HG03342 (cell line): Measurements from ENCODE around the gene TSPAN10.
"Not testable (repeated sequence)": the region's sequence is repeated elsewhere in the genome, so short reads cannot be mapped to it uniquely, and the experiment has no call there.

Experiments used
- ATAC-seq: cut with Tn5 transposase; IDR thresholded peaks from one replicate; pipeline ENCODE4 v1.9.1; 2021; ENCODE audit warnings: mild to moderate bottlenecking, moderate library complexity; ENCODE audit not compliant: unreplicated experiment

Gene TSPAN10

DNA sequence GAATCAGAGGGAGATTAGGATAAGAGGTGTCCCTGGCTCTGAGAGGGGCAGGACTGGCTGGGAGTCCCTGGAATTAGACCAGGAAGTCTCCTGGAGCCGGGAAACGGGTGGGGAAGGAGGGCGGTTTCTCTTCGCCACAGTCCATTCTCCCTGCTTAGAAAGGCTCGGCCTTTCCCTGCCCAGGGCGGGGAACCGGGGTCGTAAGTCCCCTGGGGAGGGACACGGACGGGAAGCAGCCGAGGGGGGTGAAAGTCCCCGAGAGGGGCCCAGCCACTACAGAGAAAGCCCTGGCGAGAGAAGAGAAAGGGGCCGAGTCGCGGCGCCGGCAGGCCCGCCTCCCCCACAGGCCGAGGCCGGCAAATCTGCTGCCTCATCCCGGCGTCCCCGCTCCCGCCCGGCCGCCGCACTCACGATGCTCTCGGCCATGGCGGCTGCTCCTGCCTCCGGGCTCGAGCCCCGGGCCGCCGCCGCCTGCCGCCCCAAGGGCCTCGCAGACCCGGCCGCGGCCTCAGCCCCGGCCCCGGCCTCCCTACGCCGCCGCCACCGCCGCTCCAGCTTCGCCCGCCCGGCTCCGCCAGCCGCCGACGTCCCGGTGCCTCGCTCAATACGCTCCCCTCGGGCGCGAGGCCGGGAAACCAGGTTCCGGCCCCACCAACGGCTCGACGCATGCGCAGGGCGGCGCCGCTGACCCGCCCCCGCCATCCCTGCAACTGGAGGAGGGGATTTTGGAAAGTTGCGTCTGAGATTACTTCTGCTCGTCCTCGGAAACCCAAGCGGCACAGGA, at the start of gene TSPAN10, which contains the start of gene NPLOC4:
TSPAN10 (plus strand) TSS at position 692 of the 784 bp plus-strand sequence. CDS start 5,217 bp downstream, outside the sequence.
NPLOC4 (minus strand) TSS at position 608 of the 784 bp plus-strand sequence; CDS start at position 426, 182 bp downstream.
- ATAC-seq: peak; percentile 81

DNA sequence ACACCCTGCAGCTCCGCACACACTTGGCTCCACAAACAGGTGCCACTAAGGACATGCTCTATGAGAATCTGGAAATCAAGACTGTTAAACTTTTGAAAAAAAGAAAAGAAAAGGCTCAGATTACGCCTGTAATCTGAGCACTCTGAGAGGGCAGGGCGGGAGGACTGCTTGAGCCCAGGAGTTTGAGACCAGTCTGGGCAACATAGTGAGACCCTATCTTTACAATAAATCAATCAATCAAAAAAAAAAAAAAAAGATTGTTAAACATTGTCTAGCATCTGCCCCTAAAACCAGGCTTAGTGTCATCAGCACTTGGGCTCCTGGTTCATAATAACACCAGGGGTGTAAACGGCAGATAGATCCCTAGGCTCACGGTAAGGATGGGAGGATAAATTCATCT, 47.4 kb upstream of the TSPAN10 start:
- no peak for ATAC-seq

DNA sequence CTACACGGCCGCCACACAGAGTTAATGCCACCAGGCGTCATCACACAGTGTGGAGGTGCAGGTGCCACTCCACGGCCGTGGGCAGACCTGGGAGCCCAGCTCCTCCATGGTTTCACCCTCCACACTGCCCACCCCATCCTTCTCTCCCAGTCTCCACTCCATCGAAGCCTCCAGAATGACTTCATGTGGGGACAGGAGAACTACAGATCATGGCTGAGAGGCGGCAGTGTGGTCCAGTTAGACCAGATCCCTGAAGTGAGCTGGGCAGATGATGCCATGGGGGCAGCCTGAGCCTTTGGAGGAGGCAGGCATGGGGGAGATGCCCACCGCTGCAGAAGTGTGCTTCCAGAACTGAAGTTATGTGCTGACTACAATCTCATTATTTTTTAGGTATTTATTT, 46.9 kb upstream of the TSPAN10 start:
- ATAC-seq: no peak

DNA sequence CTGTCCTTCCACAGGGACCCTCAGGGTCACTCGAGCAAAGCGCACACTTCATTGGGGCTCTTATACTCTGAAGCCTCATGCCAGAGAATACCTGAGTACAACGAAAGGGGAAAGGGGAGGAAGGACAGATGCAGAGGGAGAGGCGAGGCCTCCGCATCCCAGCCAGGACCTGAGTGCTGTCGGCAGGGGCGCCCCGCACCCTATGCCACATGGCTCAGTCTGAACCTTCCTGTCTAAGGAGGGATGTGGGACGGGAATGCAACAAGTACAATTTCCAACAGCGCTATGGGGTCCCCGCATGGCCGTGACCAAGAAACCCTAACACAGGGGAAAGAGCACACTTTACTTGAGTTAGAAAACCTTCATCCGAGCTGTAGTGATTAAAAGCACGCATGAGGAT, 45.0 kb upstream of the TSPAN10 start:
- no peak for ATAC-seq

DNA sequence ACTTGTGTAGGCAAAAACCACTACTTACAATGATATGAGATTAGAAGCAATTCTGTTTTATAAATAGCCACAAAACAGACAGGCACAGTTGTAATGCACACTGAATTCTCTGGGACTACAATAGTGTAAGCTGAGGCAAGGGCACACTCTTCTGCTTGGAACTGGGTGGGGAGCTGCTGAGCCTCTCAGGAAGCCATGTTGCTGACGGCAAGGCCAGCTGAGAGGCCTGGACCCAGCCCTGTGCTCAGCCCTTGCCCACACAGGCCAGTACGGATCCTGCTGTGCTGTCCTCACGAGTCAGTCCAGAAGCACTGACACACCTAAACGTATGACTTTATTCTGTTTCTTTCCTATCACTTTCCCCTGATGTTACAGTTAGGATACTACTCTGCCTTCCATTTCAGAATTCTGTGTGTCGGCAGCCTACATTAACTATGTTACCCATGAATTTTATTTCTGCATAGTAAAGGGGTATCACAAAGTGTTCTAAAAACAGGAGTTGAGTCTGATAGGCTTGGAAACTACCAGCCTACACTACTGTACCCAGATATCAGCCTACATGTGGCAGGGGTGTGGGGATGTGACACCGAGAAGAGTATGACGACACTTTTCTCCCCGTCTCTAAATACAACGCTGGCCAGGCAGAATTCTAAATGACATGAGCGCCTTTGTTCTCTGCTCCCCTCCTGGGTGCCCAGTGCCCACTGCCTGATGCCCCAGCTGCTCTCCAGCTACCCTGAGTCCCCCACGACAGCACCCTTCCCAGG, 43.7 kb upstream of the TSPAN10 start:
- no peak for ATAC-seq

DNA sequence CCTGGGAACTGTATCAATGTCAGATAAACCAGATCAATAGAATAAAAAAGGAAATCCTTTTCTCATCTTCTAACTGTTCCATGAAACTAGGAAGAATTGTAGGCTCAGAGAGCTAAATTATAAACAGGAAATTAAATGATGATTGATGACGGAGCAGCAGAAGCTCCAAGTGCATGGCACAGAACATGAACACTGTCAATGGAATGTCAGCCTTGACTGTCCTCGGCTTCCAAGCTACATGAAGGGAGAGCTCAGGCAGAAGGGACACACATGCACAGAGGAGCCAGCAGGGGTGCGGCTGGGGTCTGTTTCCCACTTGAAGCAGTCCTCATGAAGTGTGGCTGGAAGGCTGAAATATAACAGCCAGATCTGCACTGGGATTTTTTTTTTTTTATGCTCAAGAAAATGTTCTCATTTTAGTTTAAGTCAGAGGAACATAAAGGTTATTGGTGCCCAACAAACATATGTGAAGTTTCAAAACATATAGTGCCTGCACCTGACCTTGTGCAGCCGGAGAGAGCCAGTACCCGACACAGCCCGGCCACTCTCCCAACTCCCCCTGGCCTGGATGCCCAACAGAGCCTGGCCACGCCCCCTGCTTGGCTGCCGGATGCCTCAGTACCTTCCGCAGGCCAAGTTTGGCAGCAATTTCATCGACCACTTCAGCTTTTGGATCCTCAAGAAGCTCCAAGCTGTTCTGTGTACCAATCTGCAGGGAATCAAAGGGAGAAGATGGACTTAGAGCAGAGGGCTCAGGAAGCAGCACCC, 37.1 kb upstream of the TSPAN10 start:
- ATAC-seq: no peak

DNA sequence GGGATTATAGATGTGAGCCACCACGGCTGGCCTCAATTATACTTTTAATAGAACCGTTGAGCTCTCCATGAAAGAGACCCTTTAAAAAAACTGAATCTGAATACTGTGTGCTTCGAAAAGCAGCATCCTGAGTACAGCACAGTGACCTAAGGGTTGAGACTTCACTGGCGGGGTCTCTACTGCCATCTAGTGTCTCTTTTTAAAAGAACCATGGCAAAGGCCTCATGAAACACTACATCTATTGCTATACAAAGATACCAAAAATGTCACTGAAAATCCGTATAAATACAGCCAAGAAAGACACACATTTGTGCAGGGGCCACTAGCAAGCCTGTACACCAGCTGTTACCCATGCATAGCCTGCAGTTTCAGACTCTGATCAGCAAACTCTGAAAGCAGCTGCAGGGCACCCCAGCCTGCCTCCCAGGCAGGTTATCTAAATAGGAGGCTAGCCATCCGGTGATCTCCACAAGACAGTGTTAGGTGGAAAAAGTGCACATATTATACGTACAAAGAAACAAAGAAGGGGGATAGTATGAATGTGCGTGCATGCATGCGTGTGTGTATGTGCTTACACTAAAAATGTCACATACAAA, 35.4 kb upstream of the TSPAN10 start:
- ATAC-seq: peak; percentile 45

DNA sequence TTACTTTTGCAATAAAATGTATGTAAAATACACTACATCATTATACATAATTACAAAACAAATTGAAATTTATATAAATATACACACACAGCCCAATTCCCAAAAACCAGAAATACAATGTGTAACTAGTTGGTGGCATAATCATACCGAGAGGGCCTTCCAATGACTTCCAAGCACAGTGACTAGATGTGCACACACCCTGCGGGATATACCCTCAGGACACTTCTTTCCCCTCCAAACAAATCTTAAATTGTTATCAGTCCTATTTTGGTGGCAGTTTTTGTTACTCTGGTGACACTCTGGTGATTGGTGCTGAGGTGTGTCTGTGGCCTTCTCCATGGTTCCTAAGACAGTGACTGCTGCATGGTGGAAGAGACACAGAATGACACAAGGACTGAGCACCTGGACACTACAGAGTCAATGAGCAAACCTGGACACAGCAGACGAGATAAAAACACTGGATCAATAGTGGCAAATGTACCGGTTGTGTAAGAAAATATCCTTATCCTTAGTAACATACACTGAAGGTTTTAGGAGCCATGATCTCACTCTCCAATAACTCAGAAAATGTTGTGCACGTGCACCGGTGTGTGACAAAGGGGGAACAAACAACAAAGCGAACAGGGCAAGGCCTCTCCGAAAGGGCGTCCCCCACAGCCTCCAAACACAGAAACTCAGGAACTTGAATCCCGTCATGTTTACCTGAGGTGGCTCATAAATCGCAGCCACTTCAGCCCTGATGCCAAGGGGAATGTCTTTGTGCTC, 33.0 kb upstream of the TSPAN10 start:
- ATAC-seq: no peak

DNA sequence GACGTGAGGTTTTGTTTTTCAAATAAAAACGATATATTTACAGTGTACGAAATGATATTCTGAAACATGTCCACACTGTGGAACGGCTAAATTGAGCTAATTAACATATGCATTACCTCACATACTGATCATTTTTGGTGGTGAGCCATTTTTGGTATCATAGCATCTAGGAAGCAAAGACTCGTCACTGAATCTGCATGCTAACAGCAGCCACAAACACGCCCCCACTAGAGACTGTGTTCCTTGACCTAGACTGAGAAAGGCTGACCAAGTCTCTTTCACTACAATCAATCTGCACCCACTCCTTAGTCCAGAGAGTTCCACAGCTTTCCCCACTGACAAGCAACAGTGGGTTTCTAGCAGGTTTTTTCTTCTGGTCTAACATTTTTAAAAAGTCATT, 29.6 kb upstream of the TSPAN10 start:
- no peak for ATAC-seq

DNA sequence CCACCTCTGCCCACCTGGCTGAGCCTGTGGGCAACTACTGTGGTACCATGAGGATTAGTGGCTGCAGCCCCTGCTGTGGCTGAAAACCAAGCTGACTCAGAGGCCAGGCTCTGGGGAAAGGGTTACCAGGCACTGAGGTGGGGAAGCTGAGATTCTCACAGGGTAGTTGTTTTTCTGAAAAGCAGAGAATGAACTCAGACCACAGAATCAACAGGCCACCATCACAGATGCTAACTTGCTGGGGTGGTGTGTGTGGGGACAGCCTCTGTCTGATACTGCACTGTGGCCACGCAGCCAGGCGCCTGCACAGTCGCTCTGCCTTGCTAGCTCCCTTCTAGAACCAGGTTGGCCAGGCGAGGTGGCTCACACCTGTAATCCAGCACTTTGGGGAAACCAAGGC, 28.9 kb upstream of the TSPAN10 start:
- ATAC-seq: no peak

DNA sequence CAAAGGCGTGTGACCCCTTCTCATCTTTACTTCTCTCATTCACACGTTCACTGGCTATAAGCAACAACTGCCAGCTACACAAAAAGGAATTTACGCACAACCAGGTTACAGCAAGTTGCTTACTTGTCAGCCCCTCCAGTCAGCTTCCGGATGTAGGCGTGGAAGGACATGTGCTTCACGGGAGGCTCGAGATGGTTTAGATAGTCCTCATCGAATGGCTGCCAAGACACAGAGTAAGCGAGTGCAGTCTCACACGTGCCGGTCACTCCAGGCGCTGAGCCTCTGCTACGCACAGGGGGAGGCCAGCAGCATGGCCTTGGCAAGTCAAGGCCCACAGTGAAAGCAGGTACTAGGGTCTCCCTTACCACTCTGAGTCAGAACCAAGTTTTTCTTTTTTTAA, 28.4 kb upstream of the TSPAN10 start:
- ATAC-seq: no peak

DNA sequence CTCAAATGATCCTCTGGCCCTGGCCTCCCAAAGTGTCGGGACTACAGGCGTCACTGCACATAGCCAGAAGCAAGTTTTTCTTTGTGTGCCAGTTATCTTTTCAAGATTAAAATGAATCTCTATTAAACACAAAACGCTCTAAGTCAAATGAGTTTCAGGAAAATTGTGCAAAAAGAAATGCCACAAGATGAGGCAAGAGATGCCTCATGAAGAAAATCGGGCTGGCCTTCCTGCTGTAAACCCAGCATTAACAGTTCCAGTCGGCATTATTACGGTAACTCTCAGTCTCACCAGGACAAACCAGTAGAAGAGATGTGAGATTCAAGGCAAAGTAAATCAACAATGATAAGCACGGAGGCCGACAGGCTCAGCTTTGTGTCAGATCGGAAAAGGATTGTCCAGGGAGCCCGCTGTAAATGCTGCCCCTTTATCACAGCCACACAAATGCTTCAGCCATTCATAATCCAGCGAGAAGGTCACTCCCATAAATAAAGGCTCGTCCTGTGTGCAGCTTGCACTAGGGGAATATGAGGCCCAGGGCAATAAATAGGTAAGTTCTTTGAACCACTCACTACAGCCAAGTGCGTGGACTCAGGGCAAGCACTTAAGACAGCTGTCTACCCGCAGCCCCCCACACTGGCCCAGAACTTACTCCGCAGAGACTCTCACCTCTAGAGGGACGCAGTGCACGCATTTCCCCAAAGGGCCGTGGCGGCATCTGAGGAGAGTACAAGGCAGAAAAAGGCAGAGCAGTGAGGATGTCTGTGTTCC, 27.3 kb upstream of the TSPAN10 start:
- ATAC-seq: no peak

DNA sequence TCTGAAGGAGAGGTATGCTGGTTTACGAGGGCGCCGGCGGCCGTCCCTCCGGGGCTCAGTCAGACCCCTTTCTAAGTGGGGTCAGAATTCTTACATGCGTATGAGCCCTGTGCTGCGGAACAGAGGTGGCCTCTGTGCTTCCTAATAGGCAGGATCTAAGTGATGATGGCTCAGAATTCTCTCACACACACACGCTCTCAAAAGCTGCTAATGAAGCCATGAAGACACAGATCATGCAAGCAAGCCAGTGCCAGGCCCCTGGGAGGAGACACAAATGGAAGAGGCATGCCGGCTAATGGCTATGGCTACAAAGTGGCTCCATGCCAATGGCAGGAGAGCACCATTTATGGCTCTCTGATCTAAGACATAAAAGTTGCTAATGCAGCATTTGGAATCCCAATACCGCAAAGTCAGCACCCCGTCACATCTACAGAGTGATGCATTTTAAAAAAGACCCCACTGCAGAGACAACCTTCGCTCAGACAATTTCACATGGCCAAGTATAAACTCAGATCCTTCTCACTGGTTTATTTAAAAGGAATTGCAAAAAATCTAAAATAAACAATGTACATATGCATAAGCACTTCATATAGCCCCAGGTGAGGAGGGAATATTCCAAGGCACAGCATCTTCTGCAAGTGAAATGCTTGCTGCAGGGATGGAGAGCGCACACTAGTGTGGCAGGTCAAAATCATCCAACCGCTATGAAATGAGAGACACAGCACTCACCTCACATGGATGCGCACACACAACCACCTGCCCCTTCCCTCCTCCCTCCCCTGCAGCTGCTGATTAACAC, 24.6 kb upstream of the TSPAN10 start:
- no peak for ATAC-seq

DNA sequence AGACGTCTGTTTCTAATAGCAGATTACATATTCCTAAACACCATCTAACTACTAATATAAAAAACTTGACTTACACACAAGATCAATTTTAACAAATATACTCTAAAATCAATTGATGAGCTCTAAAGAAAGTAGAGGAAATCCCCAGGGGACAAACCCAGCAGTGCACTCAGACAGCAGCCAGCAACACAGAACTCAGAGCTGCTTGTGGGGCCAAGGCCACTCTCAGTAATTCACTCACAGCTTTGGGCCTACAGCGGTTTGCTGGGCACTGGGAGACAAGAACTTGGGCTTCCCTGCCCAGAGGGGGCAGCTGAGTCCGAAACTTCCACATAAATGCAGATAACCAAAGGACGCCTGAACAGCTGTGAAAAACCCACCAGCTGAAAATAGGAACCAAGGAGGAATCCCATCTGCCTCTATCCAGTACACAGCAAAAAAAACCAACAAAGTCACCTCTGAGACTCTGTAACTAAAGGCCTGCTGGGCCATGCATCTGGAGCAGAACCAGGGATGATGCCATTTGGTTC, 21.5 kb upstream of the TSPAN10 start:
- ATAC-seq: no peak

DNA sequence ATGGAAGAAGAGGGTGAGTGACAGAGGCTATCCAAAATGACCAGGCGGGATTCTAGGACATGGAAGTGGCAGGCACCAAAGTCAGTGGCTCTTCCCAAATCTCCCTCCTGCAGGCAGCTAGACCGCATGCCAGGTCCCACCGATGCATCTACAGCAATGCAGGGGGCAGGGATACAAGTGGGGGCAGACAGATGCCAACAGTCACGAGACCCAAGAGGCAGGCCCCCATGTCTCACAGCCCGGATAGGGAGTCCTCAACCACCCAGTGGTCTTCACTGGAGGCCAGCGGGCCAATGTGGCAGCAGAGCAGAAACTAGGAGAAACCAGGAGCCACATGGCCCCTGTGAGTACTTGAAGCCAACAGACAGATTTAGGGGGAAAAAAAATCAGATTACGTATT, 20.1 kb upstream of the TSPAN10 start:
- no peak for ATAC-seq

DNA sequence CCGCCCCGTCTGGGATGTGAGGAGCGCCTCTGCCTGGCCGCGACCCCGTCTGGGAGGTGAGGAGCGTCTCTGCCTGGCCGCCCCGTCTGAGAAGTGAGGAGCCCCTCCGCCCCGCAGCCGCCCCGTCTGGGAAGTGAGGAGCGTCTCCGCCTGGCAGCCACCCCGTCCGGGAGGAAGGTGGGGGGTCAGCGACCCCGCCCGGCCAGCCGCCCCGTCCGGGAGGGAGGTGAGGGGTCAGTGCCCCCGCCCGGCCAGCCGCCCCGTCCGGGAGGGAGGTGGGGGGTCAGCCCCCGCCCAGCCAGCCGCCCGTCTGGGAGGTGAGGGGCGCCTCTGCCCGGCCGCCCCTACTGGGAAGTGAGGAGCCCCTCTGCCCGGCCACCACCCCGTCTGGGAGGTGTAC, 18.7 kb upstream of the TSPAN10 start:
- ATAC-seq: not testable (repeated sequence)

DNA sequence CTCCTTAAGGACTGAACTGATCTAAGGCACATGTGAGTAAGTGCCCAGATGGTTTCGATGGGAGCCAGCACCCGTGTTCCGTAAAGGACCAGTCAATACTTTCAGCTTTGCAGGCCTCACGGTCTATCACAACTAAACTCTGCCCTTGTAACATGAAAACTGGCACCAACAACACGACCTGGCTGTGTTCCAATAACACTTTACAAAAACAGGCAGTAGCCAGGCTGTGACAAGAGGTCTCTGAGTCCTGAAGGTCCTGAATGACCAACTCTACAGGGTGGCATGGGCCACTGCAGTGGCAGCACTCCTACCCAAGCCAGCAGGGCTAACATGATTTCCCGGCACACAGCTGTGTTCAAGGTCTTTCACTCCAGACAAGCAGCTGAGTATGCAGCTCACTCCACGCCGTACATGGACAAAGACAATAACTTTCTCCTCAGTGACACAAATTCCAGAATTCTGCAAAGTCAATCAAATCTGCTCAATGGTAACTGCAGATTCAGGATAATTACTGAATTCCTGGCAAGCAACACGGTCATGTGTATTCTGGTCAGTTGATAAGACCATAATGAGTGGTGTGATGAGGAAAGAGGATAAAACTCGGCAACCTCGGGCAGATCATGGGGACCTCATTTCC, 15.4 kb upstream of the TSPAN10 start:
- no peak for ATAC-seq

DNA sequence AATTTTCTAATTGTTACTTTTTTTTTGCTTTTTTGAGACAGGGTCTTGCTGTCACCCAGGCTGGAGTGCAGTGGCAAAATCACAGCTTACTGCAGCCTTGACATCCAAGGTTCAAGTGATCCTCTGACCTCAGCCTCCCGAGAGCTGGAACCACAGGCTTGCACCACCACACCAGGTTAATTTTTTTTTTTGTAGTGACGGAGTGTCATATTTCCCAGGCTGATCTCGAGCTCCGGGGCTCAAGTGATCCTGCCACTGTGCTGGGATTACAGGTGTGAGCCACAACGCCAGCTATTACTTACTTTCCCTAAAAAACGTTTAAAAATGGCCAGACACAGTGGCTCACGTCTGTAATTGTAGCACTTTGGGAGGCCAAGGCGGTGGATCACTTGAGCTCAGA, 6.7 kb upstream of the TSPAN10 start:
- no peak for ATAC-seq
